ENCODE results near the gene HAUS6. TPM values are rescaled to one million over a fixed set of nuclear protein-coding genes. Genes with fewer than 3 reads are reported as not detected.
A peak's percentile ranks its signal among the peaks of the same experiment; 100 is the strongest.

Gene HAUS6
- total RNA-seq, 1 donor from 2014 or later = 5.8 TPM

DNA sequence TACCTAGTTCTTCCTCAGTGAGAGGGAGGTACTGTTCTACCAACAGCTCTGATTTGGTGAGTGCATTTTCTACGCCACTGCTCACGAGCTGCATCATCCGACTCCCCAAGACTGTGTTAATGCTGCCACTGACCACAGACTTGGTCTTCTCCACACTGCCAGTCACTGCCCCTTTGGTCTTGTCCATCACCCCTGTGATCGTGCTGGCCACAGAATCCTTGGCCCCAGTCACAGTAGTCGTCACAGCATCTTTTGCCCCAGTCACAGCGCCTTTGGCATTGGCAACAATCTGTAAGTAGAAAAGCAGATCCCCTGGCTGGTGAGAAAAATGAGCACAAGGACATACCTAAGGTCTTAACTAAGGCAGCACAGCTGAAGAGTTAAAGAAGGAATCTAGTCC lies 18.2 kb upstream of the HAUS6 start:
- H3K27ac ChIP-seq = no peak overlapping the region
- H3K9me3 ChIP-seq = no peaks in the 10 kb centered on the region
- intact Hi-C loops (cut with DNase I) = no loop called here

DNA sequence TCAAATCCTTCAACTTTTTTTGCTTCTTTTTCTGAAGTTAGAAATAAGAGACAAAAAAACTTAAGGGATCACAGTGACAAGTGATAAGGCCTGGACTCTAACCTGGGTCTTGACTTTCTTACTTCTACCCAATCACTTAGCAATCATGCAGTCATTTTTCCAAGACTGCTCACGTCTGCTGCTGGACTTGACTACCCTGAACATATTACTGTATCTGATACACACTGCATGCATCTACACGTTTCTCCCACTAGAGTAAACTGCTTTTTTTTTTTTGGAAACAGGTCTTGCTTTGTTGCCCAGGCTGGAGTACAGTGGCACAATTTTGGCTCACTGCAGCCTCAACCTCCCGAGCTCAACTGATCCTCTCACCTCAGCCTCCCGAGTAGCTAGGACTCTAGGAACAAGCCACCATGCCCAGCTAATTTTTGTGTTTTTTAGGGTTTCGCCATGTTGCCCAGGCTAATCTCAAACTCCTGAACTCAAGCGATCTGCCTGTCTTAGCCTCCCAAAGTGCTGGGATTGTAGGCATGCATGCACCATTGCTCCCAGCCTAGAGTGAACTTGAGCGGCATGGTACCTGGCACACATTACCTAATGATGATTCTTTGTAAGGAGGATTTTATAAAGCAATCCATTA lies 17.2 kb upstream of the HAUS6 start:
- no peak overlapping the region for H3K4me3 ChIP-seq
- no peaks in the 10 kb centered on the region for H3K9me3 ChIP-seq
- ATAC-seq = no peak
- TF ChIP-seq, protein P1, sequence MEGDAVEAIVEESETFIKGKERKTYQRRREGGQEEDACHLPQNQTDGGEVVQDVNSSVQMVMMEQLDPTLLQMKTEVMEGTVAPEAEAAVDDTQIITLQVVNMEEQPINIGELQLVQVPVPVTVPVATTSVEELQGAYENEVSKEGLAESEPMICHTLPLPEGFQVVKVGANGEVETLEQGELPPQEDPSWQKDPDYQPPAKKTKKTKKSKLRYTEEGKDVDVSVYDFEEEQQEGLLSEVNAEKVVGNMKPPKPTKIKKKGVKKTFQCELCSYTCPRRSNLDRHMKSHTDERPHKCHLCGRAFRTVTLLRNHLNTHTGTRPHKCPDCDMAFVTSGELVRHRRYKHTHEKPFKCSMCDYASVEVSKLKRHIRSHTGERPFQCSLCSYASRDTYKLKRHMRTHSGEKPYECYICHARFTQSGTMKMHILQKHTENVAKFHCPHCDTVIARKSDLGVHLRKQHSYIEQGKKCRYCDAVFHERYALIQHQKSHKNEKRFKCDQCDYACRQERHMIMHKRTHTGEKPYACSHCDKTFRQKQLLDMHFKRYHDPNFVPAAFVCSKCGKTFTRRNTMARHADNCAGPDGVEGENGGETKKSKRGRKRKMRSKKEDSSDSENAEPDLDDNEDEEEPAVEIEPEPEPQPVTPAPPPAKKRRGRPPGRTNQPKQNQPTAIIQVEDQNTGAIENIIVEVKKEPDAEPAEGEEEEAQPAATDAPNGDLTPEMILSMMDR (IDR thresholded peaks at IDR 0.05) = no peak
- H3K27ac ChIP-seq = no peak overlapping the region
- intact Hi-C loops (cut with DNase I) = no loop called here
- peaks cover 100% of the 10 kb centered on the region for H3K36me3 ChIP-seq
- peaks cover 17% of the 10 kb centered on the region for H3K4me1 ChIP-seq
- no peak for DNase-seq
- H3K27me3 ChIP-seq = no peaks in the 10 kb centered on the region

More for the DNA sequence above, 18.2 kb upstream of the HAUS6 start:
- ATAC-seq (no peak), DNase-seq (no peak)
- H3K4me1 ChIP-seq = peaks cover 22% of the 10 kb centered on the region
- no peaks in the 10 kb centered on the region for H3K27me3 ChIP-seq
- H3K36me3 ChIP-seq = peaks cover 100% of the 10 kb centered on the region
- TF ChIP-seq, protein P1 (IDR thresholded peaks at IDR 0.05) = no peak
- H3K4me3 ChIP-seq = no peak overlapping the region

DNA sequence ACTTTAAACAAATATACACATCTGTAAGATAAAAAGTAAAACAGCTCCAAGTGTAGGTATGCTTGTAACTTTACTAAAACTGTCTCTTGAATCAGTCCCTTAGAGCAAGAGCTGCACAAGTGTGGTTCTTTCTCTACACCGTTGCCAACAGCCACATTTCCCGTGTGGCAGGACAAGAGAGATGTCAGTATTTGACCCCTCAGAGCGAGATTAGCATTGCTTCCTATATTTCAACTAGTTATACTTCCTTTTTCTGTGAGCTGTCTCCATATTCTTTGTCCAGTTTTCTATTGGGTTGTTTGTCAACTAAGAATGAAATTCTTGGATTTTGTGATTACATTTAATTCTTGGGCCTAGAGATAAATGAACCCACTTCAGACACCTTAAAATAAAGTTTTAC lies 16.5 kb upstream of the HAUS6 start:
- intact Hi-C loops (cut with DNase I) = no loop called here

DNA sequence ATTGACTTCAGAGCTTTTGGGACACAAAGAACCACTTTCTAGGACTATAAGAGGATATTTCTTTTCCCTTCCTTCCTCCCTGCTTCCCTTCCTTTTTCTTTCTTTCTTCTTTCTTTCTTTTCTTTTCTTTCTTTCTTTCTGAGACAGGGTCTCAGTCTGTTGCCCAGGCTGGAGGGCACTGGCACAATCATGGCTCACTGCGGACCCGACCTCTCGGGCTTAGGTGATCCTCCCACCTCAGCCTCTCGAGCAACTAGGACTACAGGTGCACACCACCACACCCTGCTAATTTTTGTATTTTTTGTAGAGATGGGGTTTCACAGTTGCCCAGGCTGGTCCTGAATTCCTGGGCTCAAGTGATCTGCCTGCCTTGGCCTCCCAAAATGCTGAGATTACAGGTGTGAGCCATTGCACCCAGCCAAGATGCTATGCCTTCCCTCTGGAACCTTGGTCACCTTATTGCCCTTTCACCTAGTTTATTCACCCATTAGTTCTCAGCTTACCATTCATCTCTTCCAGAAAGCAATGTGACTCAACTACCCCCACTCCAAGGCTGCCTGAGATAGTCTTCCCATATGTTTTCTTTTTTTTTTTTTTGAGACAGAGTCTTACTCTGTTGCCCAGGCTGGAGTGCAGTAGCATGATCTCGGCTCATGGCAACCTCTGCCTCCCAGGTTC lies 14.5 kb upstream of the HAUS6 start:
- intact Hi-C loops (cut with DNase I) = no loop called here
- Histone ChIP-seq H3K4me1 (no peaks in the 10 kb centered on the region), H3K27me3 (no peaks in the 10 kb centered on the region), H3K27ac (no peak overlapping the region), H3K9me3 (no peaks in the 10 kb centered on the region), H3K36me3 (peaks cover 81% of the 10 kb centered on the region), H3K4me3 (no peak overlapping the region)
- DNase-seq = no peak
- TF ChIP-seq, protein P1 (IDR thresholded peaks at IDR 0.05) = no peak
- ATAC-seq = no peak

More for the DNA sequence above, 16.5 kb upstream of the HAUS6 start:
- H3K27me3 ChIP-seq = no peaks in the 10 kb centered on the region
- H3K4me3 ChIP-seq = no peak overlapping the region
- no peak overlapping the region for H3K27ac ChIP-seq
- H3K36me3 ChIP-seq = peaks cover 100% of the 10 kb centered on the region
- TF ChIP-seq, protein P1 (IDR thresholded peaks at IDR 0.05) = no peak
- no peak for ATAC-seq
- no peak for DNase-seq
- peaks cover 12% of the 10 kb centered on the region for H3K4me1 ChIP-seq
- H3K9me3 ChIP-seq = no peaks in the 10 kb centered on the region

DNA sequence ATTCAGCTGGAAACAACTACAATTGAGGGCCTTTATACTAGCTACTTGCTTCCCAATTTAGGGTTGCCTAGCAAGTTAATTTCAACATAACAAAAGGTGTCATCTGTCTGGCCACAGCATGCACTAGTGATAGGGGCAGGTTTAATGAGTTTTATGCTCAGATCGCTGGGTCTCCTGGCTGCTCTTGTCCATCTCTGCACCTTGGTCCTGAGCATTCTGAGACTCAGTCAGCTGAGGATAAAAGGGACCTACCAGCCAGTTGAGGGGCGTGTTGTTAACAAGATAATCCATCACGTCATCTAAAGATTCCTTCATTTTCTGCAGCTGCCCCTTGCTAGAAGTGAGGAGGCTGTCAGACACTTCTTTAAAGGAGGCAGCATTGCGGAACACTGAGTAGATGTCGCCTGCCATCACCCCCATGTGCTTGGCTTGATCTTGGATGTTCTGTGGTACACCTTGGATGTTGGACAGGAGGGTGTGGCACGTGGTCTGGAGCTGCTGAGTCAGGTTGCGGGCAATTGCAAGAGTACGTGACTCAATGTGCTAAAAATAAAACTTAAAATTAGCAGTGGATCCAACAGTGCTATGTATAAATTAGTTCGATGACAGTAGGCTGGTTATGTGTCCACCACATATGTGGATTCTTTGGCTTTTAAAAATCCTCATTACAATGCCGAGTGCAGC lies 13.5 kb upstream of the HAUS6 start:
- no peaks in the 10 kb centered on the region for H3K4me1 ChIP-seq
- H3K36me3 ChIP-seq = peaks cover 78% of the 10 kb centered on the region
- no peaks in the 10 kb centered on the region for H3K27me3 ChIP-seq
- H3K4me3 ChIP-seq = no peak overlapping the region
- H3K9me3 ChIP-seq = no peaks in the 10 kb centered on the region
- intact Hi-C loops (cut with DNase I) = no loop called here
- TF ChIP-seq, protein P1 (IDR thresholded peaks at IDR 0.05) = no peak
- ATAC-seq (peak; percentile 15), DNase-seq (no peak)
- H3K27ac ChIP-seq = no peak overlapping the region
